ENCODE data around the gene RPGRIP1L.

- TF ChIP-seq POLR2A (IDR thresholded peaks at IDR 0.05) (no peak), CTCF (IDR thresholded peaks at IDR 0.05 in 4 of 5, conservative IDR thresholded peaks at IDR 0.05 in 1 of 5) (peak in 3 of 5 experiments; percentile 24 to 47 (median 25))
These were observed 39.5 kb upstream of the RPGRIP1L start for GRCh38 chr16:53743149-53743566.

Data from gastrocnemius medialis (tissue), 4 donors.